Mesenchymal stem cell (in vitro differentiated cells and primary cell): ENCODE results near the gene ESRP2.

Source experiments
- DNase-seq: peaks from one replicate; pipeline ENCODE4 v3.0.0-alpha.2; 2013
- H2AFZ ChIP-seq: one replicate; pipeline ENCODE4 v1.6.1; 2013; ENCODE audit warnings: low read depth, mild to moderate bottlenecking, control low read depth, inconsistent platforms, low read length, moderate library complexity
- H2AK5ac ChIP-seq: 2 replicates; pipeline ENCODE4 v1.6.1; 2013; ENCODE audit warnings: low read length, moderate library complexity, mild to moderate bottlenecking, inconsistent platforms; ENCODE audit not compliant: severe bottlenecking
- H2BK120ac ChIP-seq: one replicate; pipeline ENCODE4 v1.6.1; 2013; ENCODE audit warnings: low read depth, mild to moderate bottlenecking, inconsistent platforms, low read length, moderate library complexity
- H2BK12ac ChIP-seq, 2 experiments: one replicate each; pipeline ENCODE4 v1.6.1; 2013; ENCODE audit warnings: inconsistent platforms in 2 of 2, low read length in 2 of 2, mild to moderate bottlenecking in 2 of 2, moderate library complexity in 2 of 2, control low read depth in 1 of 2
- H2BK15ac ChIP-seq: one replicate; pipeline ENCODE4 v1.6.1; 2013; ENCODE audit warnings: mild to moderate bottlenecking, low read depth, inconsistent platforms; ENCODE audit not compliant: poor library complexity, severe bottlenecking
- H2BK5ac ChIP-seq: 2 replicates; pipeline ENCODE4 v1.6.1; 2013; ENCODE audit warnings: low read depth, mild to moderate bottlenecking, low read length, control low read depth, inconsistent platforms; ENCODE audit not compliant: poor library complexity, severe bottlenecking
- H3K14ac ChIP-seq, 2 experiments: one replicate each; pipeline ENCODE4 v1.6.1; 2013; ENCODE audit warnings: inconsistent platforms in 2 of 2, low read length in 2 of 2, control low read depth in 1 of 2, mild to moderate bottlenecking in 1 of 2, moderate library complexity in 1 of 2
- H3K18ac ChIP-seq, 2 experiments: one replicate each; pipeline ENCODE4 v1.6.1; 2013; ENCODE audit warnings: inconsistent platforms in 2 of 2, low read length in 2 of 2, control low read depth in 1 of 2, low read depth in 1 of 2, mild to moderate bottlenecking in 1 of 2
- H3K23ac ChIP-seq, 2 experiments: one replicate each; pipeline ENCODE4 v1.6.1; 2013; ENCODE audit warnings: inconsistent platforms in 2 of 2, low read length in 2 of 2, mild to moderate bottlenecking in 2 of 2, moderate library complexity in 2 of 2, control low read depth in 1 of 2
- H3K27ac ChIP-seq: 2 replicates; pipeline ENCODE4 v1.5.1; 2013; ENCODE audit warnings: mild to moderate bottlenecking, moderate library complexity, low read length, control low read depth, inconsistent platforms; ENCODE audit not compliant: poor library complexity, severe bottlenecking
- H3K27me3 ChIP-seq, 2 experiments: 2 replicates each; pipeline versions ENCODE4 v1.6.1 to v1.7.0; 2013; ENCODE audit warnings: low read length in 2 of 2, mild to moderate bottlenecking in 2 of 2, moderate library complexity in 2 of 2, control low read depth in 1 of 2, inconsistent platforms in 1 of 2; ENCODE audit not compliant: control insufficient read depth in 1 of 2, insufficient read depth in 1 of 2
- H3K36me3 ChIP-seq, 2 experiments: 2 replicates each; pipeline versions ENCODE4 v1.6.1 to v1.7.0; 2013; ENCODE audit warnings: low read length in 2 of 2, control low read depth in 1 of 2, inconsistent platforms in 1 of 2, low read depth in 1 of 2, mild to moderate bottlenecking in 1 of 2; ENCODE audit not compliant: insufficient read depth in 2 of 2, control insufficient read depth in 1 of 2
- H3K4ac ChIP-seq, 2 experiments: one replicate each; pipeline ENCODE4 v1.6.1; 2013; ENCODE audit warnings: inconsistent platforms in 2 of 2, low read length in 2 of 2, mild to moderate bottlenecking in 2 of 2, moderate library complexity in 2 of 2, control low read depth in 1 of 2, low read depth in 1 of 2
- H3K4me1 ChIP-seq: 2 replicates; pipeline ENCODE4 v1.6.1; 2013; ENCODE audit warnings: low read depth, low read length, control low read depth; ENCODE audit not compliant: control insufficient read depth, insufficient read depth
- H3K4me2 ChIP-seq: 2 replicates; pipeline ENCODE4 v1.6.1; 2013; ENCODE audit warnings: low read length, mild to moderate bottlenecking, inconsistent platforms; ENCODE audit not compliant: poor library complexity, severe bottlenecking
- H3K4me3 ChIP-seq, 2 experiments: 2 replicates each; pipeline versions ENCODE4 v1.5.1 to v1.7.0; 2013; ENCODE audit warnings: low read length in 2 of 2, mild to moderate bottlenecking in 2 of 2, control low read depth in 1 of 2, low read depth in 1 of 2; ENCODE audit not compliant: insufficient read depth in 1 of 2
- H3K79me1 ChIP-seq: replicated peaks from 2 replicates; pipeline ENCODE4 v1.6.1; 2013; ENCODE audit warnings: mild to moderate bottlenecking, control low read depth, low read length, inconsistent platforms; ENCODE audit not compliant: poor library complexity, severe bottlenecking
- H3K9ac ChIP-seq: 2 replicates; pipeline ENCODE4 v1.7.0; 2013; ENCODE audit warnings: mild to moderate bottlenecking, low read length, moderate library complexity
- H3K9me3 ChIP-seq: 2 replicates; pipeline ENCODE4 v1.7.0; 2013; ENCODE audit warnings: mild to moderate bottlenecking, low read length; ENCODE audit not compliant: control insufficient read depth
- H4K8ac ChIP-seq: one replicate; pipeline ENCODE4 v1.6.1; 2013; ENCODE audit warnings: inconsistent platforms, mild to moderate bottlenecking, low read length, moderate library complexity
- H4K91ac ChIP-seq: one replicate; pipeline ENCODE4 v1.6.1; 2013; ENCODE audit warnings: mild to moderate bottlenecking, low read length, inconsistent platforms
- WGBS: methylation state at CpG from one replicate; pipeline ENCODE4 v1.1.7; 2013; ENCODE audit warnings: mixed read lengths; 5-methylcytosine and 5-hydroxymethylcytosine counted together

ESRP2 gene

GRCh38 chr16:68267612-68268405 is 31.9 kb upstream of the ESRP2 start:
- Histone ChIP-seq H2AK5ac (peak overlapping the region; percentile 40), H3K4me3 (no peak overlapping the region), H3K18ac (no peak overlapping the region), H2BK120ac (no peak overlapping the region), H3K9me3 (no peaks in the 10 kb centered on the region), H2BK5ac (no peak overlapping the region), H3K27me3 (no peaks in the 10 kb centered on the region), H3K4me1 (peaks cover 23% of the 10 kb centered on the region), H3K23ac (no peak overlapping the region), H3K4ac (no peak overlapping the region), H3K36me3 (peaks cover 4 to 14% of the 10 kb centered on the region in 2 experiments), H3K4me2 (peak overlapping the region; percentile 19), H4K91ac (no peak overlapping the region), H4K8ac (no peak overlapping the region), H3K9ac (no peak overlapping the region), H2AFZ (no peak overlapping the region), H3K14ac (no peak overlapping the region), H3K79me1 (peaks cover 8% of the 10 kb centered on the region), H2BK12ac (no peak overlapping the region), H2BK15ac (no peak overlapping the region), H3K27ac (no peak overlapping the region)
- no peak for DNase-seq
- 49% methylated on average over 3 of the region's 6 CpGs for whole genome bisulfite sequencing

DNA sequence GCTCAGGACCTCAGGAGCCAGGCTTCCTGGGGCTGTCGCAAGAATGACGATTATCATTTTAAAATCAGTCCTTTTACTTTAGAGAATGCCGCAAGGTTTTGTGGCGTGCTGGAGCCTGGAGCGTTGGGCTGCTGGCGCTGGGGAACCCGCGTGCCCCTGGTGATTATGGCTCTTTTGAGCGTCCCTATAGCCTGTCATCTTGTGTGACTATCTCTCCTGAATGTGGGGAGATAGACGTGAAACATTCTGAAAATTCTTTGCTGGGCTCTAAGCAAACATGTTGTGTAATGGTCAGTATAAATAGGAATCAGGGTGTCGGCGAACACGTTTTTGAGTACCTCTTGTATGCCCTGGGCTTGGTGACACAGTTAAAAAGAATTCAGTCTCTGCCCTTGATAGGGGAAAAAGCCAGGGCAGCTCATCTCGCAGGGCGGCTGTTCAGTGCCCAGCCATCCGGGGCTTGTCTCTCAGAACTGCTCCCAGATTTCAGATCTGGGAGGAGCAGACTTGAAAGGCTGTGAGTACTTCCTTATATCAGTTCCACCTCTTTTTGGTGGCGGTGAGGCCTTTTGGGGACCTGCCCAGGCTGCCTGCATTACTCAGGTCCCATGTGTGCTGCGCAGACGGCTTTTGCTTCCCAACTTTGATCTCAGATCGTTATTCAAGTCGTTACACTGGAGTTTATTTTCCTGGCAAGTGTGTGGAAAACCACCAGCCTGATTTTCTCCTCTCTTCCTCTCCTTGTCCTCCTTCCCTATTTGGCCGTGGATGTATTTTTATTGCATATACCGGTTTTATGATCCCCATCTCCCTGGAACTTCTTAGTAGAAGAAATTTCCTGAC is 29.4 kb upstream of the ESRP2 start:
- H3K27ac ChIP-seq, result peak overlapping the region; percentile 90
- H3K9me3 ChIP-seq, result no peaks in the 10 kb centered on the region
- DNase-seq, result peak; percentile 83
- H3K4me2 ChIP-seq, result peak overlapping the region; percentile 78
- H2AK5ac ChIP-seq, result no peak overlapping the region
- H2BK120ac ChIP-seq, result no peak overlapping the region
- H3K79me1 ChIP-seq, result peaks cover 4% of the 10 kb centered on the region
- no peaks in the 10 kb centered on the region for H3K27me3 ChIP-seq
- 2% methylated on average over 21 of the region's 23 CpGs for WGBS
- peaks cover 11 to 17% of the 10 kb centered on the region in 2 experiments for H3K36me3 ChIP-seq
- peak overlapping the region; percentile 95 to 98 for H3K18ac ChIP-seq
- peak overlapping the region in 1 of 2 experiments; percentile 50 for H2BK12ac ChIP-seq
- H3K9ac ChIP-seq, result peak overlapping the region; percentile 96
- peaks cover 20% of the 10 kb centered on the region for H3K4me1 ChIP-seq
- H4K91ac ChIP-seq, result peak overlapping the region; percentile 99
- peak overlapping the region in 1 of 2 experiments; percentile 70 for H3K23ac ChIP-seq
- no peak overlapping the region for H4K8ac ChIP-seq
- no peak overlapping the region for H2BK15ac ChIP-seq
- H2BK5ac ChIP-seq, result peak overlapping the region; percentile 53
- H2AFZ ChIP-seq, result peak overlapping the region; percentile 96
- peak overlapping the region in 1 of 2 experiments; percentile 94 for H3K14ac ChIP-seq
- peak overlapping the region; percentile 66 to 72 for H3K4ac ChIP-seq
- peak overlapping the region; percentile 96 to 98 for H3K4me3 ChIP-seq

- H3K18ac ChIP-seq, result peak within 1 kb of the TSS; percentile 95 to 100
- peak within 1 kb of the TSS; percentile 97 for H2BK15ac ChIP-seq
- H2BK12ac ChIP-seq, result peak within 1 kb of the TSS; percentile 69 to 94
- H4K8ac ChIP-seq, result peak within 1 kb of the TSS; percentile 96
- H3K14ac ChIP-seq, result peak within 1 kb of the TSS in 1 of 2 experiments; percentile 94
- peak within 1 kb of the TSS in 1 of 2 experiments; percentile 92 for H3K23ac ChIP-seq
- no peaks in the 10 kb centered on the region for H3K9me3 ChIP-seq
- H3K4me1 ChIP-seq, result peaks cover 24% of the 10 kb centered on the region
- peak within 1 kb of the TSS; percentile 96 for H2AFZ ChIP-seq
- H3K4me2 ChIP-seq, result peak within 1 kb of the TSS; percentile 78
- peak within 1 kb of the TSS; percentile 90 for H3K27ac ChIP-seq
- peak within 1 kb of the TSS; percentile 87 for H2BK120ac ChIP-seq
- peak within 1 kb of the TSS; percentile 99 for H4K91ac ChIP-seq
- H3K4me3 ChIP-seq, result peak within 1 kb of the TSS; percentile 96 to 98
- H3K4ac ChIP-seq, result peak within 1 kb of the TSS; percentile 66 to 92
- H3K9ac ChIP-seq, result peak within 1 kb of the TSS; percentile 96
- DNase-seq, result peak; percentile 81
- peak within 1 kb of the TSS; percentile 85 for H2AK5ac ChIP-seq
- peak within 1 kb of the TSS; percentile 73 for H2BK5ac ChIP-seq
- H3K36me3 ChIP-seq, result peaks cover 18% of the 10 kb centered on the region in 2 experiments
- WGBS, result under 1% methylated on average over 120 of the region's 123 CpGs
- no peaks in the 10 kb centered on the region for H3K27me3 ChIP-seq
- peaks cover 7% of the 10 kb centered on the region for H3K79me1 ChIP-seq
Observed at GRCh38 chr16:68264128-68265077, 28.5 kb upstream of the ESRP2 start, which contains the start of gene SLC7A6. Gene SLC7A6 (plus strand): TSS chr16:68264526. CDS start chr16:68274727, 10,201 bp downstream.
